ENCODE data around the gene ATAD3A.
"Not testable (repeated sequence)": the region's sequence is repeated elsewhere in the genome, so short reads cannot be mapped to it uniquely, and the experiment has no call there.

ATAD3A gene

DNA sequence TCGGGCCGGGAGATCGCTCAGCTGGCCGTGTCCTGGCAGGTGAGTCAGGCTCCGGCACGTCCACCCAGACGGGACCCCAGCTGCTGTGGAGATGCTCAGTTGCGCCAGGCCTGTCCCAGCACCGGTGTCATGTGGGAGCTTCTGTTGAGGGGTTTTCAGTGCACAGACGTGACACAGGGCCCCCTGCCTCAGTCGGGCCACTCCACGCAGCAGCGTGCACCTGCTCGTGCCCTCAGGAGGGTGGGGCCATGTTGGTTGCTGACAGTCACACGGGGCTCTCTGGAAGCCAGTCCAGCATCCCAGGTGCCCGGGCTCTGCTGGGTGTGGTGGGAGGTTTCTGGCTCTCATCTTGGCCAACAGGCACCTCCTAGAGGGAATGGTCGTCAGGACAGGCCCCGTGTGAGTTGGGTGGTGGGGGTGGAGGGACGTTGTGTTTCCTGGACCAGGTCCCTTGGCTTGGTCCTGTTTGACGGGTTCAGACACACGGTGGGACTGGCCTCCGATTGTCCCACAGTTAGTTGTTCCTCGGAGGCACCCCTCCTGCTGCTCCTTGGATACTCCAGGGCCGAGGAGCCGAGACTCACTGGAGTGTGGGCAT is 21.2 kb upstream of the ATAD3A start:
- DNase-seq, result no peak

DNA sequence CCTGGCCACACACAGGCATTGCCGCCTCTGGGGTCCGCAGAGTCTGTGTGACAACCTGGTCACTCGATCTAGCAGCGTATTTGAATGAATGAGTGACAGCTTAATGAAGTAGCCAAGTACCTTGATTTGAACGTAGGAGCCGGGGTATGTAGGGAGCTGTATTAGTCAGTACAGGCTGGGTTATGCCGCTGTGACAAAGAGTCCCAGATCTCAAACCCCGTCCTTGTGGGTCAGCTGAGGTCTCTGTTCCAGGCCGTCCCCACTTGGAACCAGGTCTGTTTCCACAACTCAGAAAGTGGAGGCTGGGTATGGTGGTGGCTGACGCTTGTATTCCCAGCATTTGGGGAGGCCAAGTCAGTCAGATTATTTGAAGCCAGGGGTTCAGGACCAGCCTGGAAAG is 20.4 kb upstream of the ATAD3A start:
- DNase-seq, result no peak

GRCh38 chr1:1494311-1494710 is 17.7 kb upstream of the ATAD3A start:
- DNase-seq, result not testable (repeated sequence)

DNA sequence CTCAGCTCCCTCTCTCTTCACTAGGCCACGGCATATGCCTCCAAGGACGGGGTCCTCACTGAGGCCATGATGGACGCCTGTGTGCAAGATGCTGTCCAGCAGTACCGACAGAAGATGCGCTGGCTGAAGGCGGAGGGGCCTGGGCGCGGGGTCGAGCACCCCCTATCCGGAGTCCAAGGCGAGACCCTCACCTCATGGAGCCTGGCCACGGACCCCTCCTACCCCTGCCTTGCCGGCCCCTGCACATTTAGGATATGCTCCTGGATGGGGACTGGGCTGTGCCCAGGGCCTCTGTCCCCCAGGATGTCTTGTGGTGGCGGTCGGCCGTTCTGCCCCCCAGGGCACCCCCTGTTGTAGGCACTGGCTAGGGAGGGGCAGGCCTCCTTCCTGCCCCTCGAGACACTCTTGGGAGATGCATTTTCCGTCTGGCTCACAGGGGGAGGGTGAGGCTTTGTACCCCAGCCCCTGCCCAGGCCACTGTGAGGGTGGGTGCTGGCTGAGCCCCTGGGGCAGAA is 16.4 kb upstream of the ATAD3A start:
- DNase-seq, result not testable (repeated sequence)

DNA sequence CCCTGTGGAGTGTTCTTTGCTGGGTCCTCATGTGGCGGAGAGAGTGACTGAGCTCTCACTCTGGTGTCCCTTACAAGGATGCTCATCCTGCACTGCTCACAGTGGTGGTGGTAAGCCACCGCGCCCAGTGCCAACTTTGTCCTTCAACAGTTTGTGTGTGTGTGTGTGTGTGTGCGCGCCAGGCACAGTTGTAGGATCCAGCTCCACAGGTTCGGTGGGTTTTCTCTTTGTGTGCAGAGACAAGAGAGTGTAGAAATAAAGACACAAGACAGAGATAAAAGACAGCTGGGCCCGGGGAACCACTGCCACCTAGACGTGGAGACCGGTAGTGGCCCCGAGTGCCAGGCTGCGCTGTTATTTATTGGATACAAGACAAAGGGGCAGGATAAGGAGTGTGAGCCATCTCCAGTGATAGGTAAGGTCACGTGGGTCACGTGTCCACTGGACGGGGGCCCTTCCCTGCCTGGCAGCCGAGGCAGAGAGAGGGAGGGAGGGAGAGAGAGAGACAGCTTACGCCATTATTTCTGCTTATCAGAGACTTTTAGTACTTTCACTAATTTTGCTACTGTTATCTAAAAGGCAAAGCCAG is 7.1 kb upstream of the ATAD3A start:
- peak; percentile 71 for DNase-seq

DNA sequence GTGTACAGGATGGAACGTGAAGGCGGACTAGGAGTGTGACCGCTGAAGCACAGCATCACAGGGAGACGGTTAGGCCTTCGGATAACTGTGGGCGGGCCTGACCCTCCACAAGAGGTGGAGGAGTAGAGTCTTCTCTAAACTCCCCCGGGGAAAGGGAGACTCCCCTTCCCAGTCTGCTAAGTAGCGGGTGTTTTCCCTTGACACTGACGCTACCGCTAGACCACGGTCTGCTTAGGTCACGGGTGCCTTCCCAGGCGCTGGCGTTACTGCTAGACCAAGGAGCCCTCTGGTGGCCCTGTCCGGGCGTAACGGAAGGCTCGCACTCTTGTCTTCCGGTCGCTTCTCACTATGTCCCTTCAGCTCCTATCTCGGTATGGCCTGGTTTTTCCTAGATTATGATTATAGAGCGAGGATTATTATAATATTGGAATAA is 6.6 kb upstream of the ATAD3A start:
- DNase-seq, result not testable (repeated sequence)

DNA sequence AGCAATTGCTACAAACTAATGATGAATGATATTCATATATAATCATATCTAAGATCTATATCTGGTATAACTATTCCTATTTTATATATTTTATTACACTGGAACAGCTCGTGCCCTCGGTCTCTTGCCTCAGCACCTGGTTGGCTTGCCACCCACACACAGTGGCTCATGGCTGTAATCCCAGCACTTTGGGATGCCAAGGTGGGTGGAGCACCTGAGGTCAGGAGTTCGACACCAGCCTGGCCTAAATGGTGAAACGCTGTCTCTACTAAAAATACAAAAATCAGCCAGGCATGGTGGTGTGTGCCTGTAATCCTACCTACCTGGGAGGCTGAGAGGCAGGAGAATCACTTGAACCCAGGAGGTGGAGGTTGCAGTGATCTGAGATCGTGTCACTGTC is 6.2 kb upstream of the ATAD3A start:
- not testable (repeated sequence) for DNase-seq

- DNase-seq, result no peak
Measured at GRCh38 chr1:1507305-1507704, 4.7 kb upstream of the ATAD3A start.

GRCh38 chr1:1508775-1509464 is 3.0 kb upstream of the ATAD3A start:
- not testable (repeated sequence) for DNase-seq

DNA sequence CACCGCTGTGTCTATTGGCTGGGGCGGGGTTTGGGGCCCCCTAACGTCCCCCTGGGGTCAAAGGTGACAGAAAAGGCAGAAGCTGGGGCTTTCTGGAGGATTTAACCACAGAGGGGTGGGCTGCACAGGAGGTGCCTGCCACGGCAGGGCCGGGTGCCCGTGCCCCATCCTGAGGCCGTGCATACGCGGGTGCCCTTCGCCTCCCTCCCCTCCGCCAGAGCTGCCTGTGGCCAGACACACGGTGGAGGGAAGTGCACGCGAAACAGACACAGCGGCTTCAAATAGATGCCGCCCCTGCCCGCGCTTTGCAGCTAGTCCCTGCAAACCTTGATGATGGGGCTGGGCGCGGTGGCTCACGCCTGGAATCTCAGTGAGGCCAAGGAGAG is 2.5 kb upstream of the ATAD3A start:
- DNase-seq, result not testable (repeated sequence)

- DNase-seq, result no peak
Measured at GRCh38 chr1:1510912-1511532, 940 bp upstream of the ATAD3A start.

DNA sequence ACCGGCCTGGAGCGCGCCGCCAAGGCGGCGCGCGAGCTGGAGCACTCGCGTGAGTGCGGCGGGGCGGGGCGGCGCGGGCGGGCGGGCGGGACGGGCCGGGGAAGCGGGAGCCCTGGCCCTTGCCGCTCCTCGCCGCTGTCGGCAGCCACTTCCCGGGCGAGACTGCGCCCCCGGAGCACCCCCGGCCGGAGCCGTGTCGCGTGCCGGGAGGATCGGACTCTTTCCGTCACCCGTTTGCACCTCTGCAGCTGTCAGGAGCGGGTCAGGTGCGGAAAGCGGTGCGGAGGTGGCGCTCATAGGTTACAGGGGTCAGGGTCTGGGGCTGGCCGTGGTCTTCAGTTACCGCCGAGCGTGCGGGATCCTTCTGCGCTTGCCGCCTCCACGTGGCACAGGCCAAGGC is 463 bp downstream of the ATAD3A start:
- DNase-seq, result peak; percentile 51

- not testable (repeated sequence) for DNase-seq
Measured at GRCh38 chr1:1513675-1514074, 1.7 kb downstream of the ATAD3A start.

- not testable (repeated sequence) for DNase-seq
Measured at GRCh38 chr1:1514376-1514775, 2.4 kb downstream of the ATAD3A start.

- DNase-seq, result not testable (repeated sequence)
Measured at GRCh38 chr1:1516923-1517322, 5.0 kb downstream of the ATAD3A start.

- no peak for DNase-seq
Measured at GRCh38 chr1:1517973-1518620, 6.1 kb downstream of the ATAD3A start.

- DNase-seq, result not testable (repeated sequence)
Measured at GRCh38 chr1:1518621-1519007, 6.7 kb downstream of the ATAD3A start.

- not testable (repeated sequence) for DNase-seq
Measured at GRCh38 chr1:1519805-1520505, 8.0 kb downstream of the ATAD3A start.

DNA sequence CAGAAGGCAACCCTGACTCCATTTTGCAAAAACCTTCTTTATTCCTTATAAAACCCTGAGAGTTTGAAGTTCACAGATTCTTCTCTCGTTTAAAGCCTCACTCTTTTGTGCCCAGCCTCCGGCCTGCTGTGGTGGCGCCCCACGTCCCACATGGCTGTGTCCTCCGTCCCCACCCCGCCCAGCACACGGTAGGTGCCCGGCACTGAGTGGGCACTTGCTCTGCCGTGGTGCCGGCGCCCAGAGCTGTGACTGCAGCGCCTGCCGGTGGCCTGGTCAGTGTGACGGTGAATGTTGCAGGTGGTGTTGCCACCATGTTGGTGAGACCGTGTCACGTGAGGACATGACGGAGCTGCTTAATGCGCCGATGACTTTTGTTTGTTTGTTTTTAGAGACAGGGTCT is 9.4 kb downstream of the ATAD3A start:
- DNase-seq, result no peak

- not testable (repeated sequence) for DNase-seq
Measured at GRCh38 chr1:1522536-1522935, 10.6 kb downstream of the ATAD3A start.

DNA sequence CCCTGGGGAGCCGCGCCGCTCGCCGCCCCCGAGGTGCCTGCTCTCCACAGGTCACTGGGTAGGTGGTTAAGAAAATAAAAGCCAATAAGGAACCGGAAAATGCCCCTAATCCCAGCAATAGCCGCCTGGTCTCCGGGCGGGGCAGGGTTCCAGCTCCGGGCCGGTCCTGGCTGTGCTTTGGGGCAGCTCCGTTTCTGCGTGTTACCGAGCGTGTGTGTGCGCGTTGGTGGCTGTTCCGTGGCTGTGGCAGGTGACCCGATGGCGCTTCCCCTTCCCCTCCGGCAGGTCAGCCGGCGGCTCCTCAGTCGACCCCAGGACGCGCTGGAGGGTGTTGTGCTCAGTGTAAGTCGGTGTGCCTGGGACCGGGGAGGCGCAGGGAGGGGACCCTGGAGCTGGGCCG is 11.3 kb downstream of the ATAD3A start:
- not testable (repeated sequence) for DNase-seq

DNA sequence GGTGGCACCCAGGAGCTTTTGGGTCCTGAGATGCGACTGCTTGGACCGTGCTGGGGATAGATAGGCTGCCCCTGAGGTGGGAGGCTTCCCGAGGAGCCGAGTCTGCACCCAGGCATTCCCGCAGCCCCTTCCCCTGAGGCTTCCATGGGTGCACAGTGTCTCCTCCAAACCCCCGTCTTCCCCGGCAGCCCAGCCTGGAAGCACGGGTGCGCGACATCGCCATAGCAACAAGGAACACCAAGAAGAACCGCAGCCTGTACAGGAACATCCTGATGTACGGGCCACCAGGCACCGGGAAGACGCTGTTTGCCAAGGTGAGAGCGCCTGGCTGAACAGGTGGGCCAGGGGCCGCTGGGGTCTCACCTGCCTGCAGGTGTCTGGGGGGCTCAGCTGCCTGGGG is 11.7 kb downstream of the ATAD3A start:
- not testable (repeated sequence) for DNase-seq
